GM21528 (cell line): ENCODE results near the gene RPS15.

Source experiments
- ATAC-seq: cut with Tn5 transposase; IDR thresholded peaks from one replicate; pipeline ENCODE4 v1.9.1; 2021; ENCODE audit warnings: mild to moderate bottlenecking, moderate library complexity; ENCODE audit not compliant: unreplicated experiment, low FRiP score

RPS15 gene

GRCh38 chr19:1450735-1451731 is 12.8 kb downstream of the RPS15 start:
- no peak for ATAC-seq

DNA sequence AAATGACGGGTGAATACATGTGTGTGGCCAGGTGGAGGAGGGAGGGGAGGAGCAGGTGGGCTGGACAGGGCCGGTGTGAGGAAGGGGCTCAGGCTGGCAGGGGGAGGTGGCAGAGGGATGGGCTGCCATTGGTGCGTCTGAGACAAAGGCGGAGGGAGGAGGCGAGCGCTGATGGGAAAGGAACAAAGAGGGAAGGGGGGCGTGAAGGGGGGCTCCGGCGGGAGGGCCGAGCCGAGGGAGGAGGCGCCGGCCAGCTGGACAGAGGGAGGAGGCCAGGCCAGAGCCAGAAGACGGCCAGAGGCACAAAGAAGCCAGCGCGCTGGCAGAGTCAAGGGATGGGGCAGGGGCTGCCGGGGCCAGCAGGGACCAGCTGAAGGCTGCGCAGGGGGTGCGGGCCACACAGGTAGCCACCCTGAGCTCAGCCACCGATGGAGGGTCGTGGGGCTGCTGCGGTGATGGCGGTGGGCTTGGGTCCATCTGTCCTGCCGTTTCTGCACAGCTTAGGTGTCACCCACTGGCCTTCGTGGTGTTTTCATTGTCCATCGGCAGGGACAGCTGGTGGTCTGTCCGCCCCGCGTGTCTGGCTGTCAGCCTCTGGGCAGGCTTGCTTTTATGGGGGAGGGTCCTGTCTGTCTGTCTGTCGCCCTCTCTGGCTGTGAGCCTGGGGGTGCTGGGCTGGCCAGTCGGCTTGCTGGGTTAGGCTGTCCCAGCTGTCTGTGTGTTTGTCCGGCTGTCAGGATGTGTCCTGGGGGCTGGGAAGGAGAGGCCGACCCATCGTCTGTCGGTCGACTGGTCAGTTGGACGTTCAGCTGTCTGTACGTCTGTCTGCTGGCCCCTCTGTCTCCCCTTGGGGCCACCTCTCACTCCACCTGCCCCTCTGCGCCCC is 14.0 kb downstream of the RPS15 start:
- no peak for ATAC-seq

- no peak for ATAC-seq
Measured at GRCh38 chr19:1452802-1453524, 14.8 kb downstream of the RPS15 start.

DNA sequence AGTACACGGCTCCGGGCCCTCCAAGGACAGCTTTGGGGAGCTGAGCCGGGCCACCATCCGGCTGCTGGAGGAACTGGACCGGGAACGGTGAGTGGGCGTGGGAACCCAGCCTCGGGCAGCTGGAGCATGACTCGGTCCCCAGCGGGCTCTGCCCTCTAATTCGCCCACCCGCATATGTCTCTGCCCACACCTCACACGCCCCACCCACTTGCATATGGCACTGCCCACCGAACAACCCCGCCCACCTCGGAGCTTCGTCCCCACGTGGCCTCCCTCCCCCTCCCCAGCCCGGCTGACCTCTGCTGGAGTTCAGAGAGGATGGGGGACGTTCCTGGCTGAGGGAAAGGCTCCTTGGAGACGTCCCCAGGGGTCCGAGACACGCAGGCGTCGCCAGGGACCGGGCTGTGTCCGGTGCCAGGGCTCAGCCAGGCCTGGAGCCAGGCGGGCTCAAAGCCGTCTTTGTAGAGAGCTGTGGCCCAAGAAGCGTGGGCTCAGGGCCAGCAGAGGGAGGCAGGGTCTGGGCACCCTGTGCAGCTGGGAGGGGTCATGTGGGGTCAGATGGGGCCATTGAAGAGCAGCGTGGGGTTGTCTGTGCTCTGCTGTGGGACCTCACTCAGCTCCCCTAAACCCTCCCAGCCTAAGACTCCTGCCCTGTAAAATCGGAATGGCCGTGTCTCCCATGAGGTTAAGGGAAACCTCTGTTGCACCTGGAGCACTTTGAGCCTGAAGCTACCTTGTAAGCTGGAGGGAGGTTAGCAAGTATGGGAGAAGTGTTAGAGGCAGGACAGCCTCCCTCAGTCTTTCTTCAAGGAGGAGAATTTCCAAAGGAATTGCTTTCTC is 15.5 kb downstream of the RPS15 start:
- no peak for ATAC-seq

DNA sequence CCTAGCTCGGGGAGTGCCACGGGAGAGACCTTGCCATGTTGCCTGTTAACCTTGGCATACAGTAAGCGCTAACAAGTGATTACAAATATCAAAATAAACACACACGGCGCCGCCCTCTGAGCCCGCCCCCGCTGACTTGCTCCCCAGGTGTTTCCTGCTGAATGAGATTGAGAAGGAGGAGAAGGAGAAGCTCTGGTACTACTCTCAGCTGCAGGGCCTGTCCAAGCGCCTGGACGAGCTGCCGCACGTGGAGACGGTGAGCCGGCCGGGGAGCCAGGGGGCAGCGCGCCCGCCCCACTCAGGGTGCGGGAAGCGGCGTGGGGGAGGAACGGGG is 16.8 kb downstream of the RPS15 start:
- ATAC-seq: no peak

- no peak for ATAC-seq
Measured at GRCh38 chr19:1455336-1456120, 17.3 kb downstream of the RPS15 start.

GRCh38 chr19:1456121-1456900 is 18.1 kb downstream of the RPS15 start:
- ATAC-seq: no peak

DNA sequence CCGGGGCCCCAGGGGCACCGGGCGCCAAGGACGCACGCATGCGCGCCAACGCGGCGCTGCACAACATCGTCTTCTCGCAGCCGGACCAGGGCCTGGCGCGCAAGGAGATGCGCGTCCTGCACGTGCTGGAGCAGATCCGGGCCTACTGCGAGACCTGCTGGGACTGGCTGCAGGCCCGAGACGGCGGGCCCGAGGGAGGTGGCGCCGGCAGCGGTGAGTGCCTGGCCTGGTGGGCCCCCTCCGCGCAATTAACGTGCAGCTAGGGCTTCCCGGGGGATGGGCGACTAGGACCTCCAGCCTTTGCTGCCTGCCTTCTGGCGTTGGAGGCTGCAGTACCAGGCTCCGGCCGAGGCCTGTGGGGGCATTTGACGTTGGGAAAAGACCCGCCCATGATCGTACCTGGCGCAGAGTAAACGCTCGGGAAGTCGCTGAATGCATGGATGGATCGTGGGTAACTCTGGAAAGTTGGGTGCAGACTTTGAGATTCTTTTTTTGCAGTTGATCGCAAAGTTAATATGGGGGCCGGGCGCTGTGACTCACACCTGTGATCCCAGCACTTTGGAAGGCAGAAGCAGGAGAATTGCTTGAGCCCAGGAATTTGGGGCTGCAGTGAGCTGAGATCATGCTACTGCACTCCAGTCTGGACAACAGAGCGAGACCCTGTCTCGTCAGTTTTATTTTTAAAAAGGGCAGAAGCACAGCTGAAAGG is 19.0 kb downstream of the RPS15 start:
- ATAC-seq: no peak

DNA sequence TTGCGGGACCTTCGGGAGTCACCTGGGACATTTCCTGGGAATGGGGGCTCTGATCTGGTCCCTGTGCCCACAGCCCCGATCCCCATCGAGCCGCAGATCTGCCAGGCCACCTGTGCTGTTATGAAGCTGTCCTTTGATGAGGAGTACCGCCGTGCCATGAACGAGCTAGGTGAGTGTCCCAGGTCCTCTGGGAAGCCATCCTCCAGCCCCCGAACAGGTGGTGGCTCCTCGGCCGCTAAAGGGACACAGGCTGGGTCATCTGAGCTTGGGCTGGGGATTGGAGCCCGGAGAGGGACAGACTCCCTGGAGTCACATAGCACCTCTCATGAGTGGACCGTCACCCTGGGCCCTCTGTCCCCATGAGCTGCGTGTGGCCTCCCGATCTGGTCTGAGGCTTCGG is 19.7 kb downstream of the RPS15 start:
- ATAC-seq: no peak

DNA sequence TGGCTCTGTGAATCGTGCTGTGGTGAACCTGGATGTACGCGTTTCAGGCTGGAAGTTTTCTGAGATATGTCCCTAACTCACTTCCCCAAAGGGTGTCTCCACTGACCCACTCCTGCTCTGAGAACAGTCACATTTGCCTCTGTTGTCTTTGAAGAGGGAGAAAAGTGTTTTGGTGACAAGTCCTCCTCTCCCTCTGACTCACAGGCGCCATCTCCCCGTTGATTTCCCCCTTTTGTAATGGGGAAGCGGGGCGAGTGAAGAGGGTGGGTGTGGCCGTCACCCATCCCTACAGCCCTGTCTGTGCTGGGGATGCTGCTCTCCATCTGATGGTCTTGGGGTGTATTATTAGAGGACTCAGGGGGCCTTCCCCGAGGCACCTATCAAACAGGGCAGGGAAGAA is 21.3 kb downstream of the RPS15 start:
- no peak for ATAC-seq

- no peak for ATAC-seq
Measured at GRCh38 chr19:1460033-1460995, 22.1 kb downstream of the RPS15 start.

DNA sequence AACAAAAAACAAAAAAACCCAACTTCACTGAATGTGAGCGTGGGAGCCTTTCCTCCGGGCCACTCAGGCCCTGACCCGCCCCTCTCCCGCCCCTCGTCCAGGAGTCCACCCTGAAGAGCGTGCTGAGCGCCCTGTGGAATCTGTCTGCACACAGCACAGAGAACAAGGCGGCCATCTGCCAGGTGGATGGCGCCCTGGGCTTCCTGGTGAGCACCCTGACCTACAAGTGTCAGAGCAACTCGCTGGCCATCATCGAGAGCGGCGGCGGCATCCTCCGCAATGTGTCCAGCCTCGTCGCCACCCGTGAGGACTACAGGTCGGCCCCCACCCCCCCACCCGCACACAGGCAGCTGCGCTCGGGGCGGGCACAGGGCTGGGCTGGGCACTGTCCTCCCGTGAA is 23.7 kb downstream of the RPS15 start:
- no peak for ATAC-seq

DNA sequence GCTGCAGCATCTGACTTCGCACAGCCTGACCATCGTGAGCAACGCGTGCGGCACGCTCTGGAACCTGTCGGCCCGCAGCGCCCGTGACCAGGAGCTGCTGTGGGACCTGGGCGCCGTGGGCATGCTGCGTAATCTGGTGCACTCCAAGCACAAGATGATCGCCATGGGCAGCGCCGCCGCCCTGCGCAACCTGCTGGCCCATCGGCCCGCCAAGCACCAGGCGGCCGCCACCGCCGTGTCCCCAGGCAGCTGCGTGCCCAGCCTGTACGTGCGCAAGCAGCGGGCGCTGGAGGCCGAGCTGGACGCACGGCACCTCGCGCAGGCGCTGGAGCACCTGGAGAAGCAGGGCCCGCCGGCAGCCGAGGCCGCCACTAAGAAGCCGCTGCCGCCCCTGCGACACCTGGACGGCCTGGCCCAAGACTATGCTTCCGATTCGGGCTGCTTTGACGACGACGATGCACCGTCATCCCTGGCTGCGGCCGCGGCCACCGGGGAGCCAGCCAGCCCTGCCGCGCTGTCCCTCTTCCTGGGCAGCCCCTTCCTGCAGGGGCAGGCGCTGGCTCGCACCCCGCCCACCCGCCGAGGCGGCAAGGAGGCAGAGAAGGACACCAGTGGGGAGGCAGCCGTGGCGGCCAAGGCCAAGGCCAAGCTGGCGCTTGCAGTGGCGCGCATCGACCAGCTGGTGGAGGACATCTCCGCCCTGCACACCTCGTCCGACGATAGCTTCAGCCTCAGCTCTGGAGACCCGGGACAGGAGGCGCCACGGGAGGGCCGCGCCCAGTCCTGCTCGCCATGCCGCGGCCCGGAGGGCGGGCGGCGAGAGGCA is 27.2 kb downstream of the RPS15 start:
- no peak for ATAC-seq

DNA sequence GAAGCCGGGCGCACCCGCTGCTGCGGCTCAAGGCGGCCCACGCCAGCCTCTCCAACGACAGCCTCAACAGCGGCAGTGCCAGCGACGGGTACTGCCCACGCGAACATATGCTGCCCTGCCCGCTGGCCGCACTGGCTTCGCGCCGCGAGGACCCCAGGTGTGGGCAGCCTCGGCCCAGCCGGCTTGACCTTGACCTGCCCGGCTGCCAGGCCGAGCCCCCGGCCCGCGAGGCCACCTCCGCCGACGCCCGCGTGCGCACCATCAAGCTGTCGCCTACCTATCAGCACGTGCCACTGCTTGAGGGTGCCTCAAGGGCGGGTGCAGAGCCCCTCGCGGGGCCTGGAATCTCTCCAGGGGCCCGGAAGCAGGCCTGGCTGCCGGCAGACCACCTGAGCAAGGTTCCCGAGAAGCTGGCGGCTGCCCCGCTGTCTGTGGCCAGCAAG is 27.8 kb downstream of the RPS15 start:
- ATAC-seq: no peak

GRCh38 chr19:1466461-1467214 is 28.4 kb downstream of the RPS15 start:
- ATAC-seq: no peak
